CD4-positive, alpha-beta T cell treated with Interleukin-15 for 1 hour (primary cell): ENCODE results near the gene ANKS1A.
"Not testable (repeated sequence)": the region's sequence is repeated elsewhere in the genome, so short reads cannot be mapped to it uniquely, and the experiment has no call there.

Experiments used
- DNase-seq: peaks from one replicate; pipeline ENCODE4 v3.0.0-alpha.2; 2020

The ANKS1A gene

GRCh38 chr6:34884996-34885395, 4.1 kb upstream of the ANKS1A start:
- DNase-seq = no peak

DNA sequence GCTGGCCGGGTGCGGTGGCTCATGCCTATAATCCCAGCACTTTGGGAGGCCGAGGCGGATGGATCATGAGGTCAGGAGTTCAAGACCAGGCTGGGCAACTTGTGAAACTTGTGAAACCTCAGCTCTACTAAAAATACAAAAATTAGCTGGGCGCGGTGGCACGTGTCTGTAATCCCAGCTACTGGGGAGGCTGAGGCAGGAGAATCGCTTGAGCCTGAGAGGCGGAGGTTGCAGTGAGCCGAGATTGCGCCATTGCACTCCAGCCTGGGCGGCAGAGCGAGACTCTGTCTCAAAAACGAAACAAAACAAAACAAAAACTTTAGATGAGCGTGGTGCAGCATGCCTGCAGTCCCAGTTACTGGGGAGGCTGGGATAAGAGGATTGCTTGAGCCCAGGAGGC, 3.2 kb upstream of the ANKS1A start:
- DNase-seq = not testable (repeated sequence)

GRCh38 chr6:34887753-34888513, 1.1 kb upstream of the ANKS1A start, which contains the start of gene TAF11:
Gene TAF11 (minus strand): TSS chr6:34888042. CDS start chr6:34887957, 85 bp downstream.
- peak; percentile 89 for DNase-seq

GRCh38 chr6:34888514-34888856, 570 bp upstream of the ANKS1A start:
- DNase-seq = no peak

GRCh38 chr6:34890533-34890925, 1.5 kb downstream of the ANKS1A start:
- DNase-seq = no peak

DNA sequence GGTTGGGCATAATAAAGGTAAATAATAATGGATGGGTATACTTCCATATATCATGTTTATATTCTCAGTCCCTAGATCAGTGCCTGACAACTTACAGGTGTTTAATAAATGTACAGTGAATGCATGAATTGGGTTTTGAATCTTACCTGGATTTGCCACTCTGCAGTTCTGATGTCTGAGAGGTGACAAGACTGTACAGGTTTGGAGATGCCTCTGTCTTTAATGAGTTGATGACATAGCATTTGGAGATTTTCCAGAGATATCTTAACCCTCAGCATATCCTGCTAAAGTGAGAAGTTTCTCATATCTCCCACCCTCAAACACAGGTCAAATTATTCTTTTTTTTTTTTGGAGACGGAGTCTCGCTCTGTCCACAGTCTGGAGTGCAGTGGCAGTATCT, 2.2 kb downstream of the ANKS1A start:
- no peak for DNase-seq

- DNase-seq = no peak
Measured at GRCh38 chr6:34894693-34895092, 5.6 kb downstream of the ANKS1A start.

DNA sequence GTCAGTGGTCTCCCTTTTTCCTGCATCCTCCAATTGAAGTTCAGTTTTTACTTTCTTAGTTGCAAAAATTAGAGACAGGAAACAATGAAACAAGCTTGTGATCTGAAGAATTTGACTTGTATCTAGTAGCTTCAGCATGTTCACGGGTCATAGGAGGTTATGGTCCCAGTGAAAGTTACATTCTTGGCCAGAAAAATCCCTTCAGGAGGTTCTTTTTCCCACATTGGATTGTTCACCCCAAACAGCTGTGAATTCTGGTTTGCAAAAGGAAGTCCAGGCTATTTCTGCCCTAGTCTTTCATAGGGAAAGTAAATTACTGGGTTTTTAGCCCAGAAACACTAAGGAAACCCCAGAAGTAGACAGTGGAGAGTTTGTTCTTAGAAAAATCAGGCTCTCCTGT, 8.1 kb downstream of the ANKS1A start:
- DNase-seq = no peak

GRCh38 chr6:34897716-34898115, 8.7 kb downstream of the ANKS1A start:
- no peak for DNase-seq

- not testable (repeated sequence) for DNase-seq
Measured at GRCh38 chr6:34899748-34900147, 10.7 kb downstream of the ANKS1A start.

DNA sequence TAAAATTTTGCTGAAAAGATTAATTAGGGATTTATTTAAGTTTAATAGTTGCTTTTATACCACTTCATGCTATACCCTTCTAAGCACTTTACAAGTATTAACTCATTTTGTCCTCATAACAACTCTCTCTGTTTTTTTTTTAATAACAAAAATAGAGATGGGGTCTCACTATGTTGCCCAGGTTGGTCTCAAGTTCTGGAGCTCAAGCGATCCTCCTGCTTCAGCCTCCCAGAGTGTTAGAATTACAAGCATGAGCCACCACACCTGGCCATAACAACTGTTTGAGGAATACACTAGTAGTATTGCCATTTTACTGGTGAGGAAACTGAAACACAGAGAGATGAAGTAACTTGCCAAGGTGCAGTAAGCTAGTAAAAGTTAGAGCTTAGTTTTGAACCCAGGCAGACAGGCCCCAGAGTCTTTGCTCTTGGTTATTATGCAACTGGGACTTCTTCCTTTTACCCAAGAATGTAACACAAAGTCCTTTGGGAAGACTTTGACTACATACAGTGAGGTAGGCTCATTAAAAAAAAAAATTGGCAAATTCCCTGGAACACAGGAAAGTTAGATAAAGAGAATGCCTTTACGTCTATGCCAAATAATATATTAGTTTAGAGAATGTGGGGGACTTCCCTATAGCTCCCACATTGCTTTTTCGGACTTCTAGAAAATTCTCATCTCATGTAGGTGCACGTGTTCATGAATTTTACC, 11.4 kb downstream of the ANKS1A start:
- no peak for DNase-seq

GRCh38 chr6:34901930-34902329, 12.9 kb downstream of the ANKS1A start:
- DNase-seq = no peak

DNA sequence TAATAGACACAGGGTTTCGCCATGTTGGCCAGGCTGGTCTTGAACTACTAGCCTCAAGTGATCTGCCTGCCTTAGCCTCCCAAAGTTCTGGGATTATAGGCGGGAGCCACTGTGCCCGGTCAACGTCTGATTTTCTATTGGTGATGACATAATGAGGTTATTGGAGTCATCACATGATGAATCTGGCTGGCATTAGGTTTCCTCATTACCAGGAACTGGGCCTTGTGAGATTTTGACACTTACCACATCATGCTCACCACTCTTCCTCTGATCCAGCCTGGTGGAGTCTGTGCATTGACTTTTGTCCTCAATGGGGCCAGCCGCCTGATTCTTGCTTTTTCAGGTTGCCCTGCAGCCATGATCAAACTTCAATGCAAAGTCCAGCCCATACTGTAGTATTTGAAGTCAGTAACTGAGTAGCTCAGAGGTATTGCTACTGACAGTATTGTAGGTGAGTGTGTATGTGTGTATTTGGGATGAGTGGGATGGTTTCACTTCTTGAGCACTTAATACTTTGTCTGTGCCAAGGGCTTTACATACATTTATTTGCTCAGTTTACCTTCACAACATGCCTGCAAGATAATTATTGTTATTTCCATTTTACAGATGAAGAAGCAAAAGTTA, 16.0 kb downstream of the ANKS1A start:
- DNase-seq = no peak

DNA sequence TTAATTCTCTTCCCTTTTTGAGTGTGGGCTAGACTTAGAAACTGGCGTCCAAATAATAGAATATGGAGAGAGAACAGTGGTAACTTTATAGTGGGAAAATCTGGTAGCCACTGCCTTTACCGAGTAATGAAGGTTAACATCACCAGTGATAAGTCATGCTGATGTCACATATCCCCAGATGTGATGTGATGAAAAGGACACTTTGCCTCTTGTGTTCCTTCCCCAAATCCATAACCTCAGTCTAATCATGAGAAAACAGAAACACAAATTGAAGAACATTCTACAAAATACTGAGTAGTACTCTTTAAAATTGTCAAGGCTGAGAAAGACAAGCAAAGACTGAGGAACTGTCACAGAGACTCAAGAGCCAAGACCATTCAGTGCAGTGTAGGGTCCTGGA, 17.8 kb downstream of the ANKS1A start:
- no peak for DNase-seq

DNA sequence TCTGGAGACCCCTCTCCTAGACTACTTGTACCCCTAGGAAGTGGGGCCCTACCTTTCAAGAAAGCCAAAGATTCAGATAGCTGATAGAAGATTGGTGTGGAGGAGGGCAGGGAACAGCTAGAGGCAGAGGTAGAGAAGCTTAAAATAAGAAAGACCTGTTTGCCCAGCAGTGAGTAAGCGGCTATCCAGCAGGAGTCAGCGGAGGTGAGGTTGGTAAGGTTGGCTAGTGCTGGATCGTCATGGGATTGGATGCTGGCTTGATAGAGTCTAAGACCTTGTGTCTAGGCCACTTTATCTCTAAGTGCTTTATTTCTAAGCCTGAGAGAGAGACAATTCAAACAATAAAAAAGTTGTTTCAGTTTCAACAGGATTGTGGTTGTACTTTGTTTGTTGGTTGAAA, 19.1 kb downstream of the ANKS1A start:
- no peak for DNase-seq

GRCh38 chr6:34909320-34909883, 20.3 kb downstream of the ANKS1A start:
- DNase-seq = no peak

DNA sequence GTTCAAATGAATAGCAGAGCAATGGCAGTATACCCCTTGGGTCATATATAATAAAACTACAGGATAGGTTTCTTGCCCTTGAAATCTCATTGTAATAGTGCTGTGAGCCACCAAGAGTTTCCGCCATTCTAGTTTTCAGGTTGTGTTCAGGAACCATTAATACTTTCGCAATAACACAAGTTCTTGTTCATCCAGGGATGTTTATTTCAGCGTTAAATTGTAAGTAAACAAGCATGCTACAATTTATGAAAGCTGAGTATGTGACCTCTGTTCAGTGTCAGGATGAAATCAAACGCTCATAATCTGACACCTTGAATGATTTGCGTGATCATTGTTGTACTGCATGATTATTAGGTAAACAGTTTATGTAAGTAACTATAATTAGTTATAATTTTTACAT, 22.8 kb downstream of the ANKS1A start:
- DNase-seq = no peak

- no peak for DNase-seq
Measured at GRCh38 chr6:34912715-34913464, 23.8 kb downstream of the ANKS1A start.

GRCh38 chr6:34914358-34914757, 25.3 kb downstream of the ANKS1A start:
- no peak for DNase-seq

- DNase-seq = no peak
Measured at GRCh38 chr6:34916348-34916967, 27.4 kb downstream of the ANKS1A start.

- no peak for DNase-seq
Measured at GRCh38 chr6:34917626-34918285, 28.7 kb downstream of the ANKS1A start.

- no peak for DNase-seq
Measured at GRCh38 chr6:34919651-34920050, 30.6 kb downstream of the ANKS1A start.
